Endothelial cell of umbilical vein (primary cell): ENCODE measurements around the gene CCDC185. TPM values are rescaled to one million over a fixed set of nuclear protein-coding genes. Genes with fewer than 3 reads are reported as not detected.

Source experiments
- BruUV-seq: library from RNA; stranded (reverse); fragments of 400-500 nt; replicated peaks from 2 replicates; lab custom pipeline; 2021; lab: Mats Ljungman, UMichigan
- CTCF ChIA-PET: fragments of 300-600, 350-600 bp; sonication (Branson Sonifier 250); formaldehyde crosslinking; loops from one replicate; lab custom pipeline; 2021; ENCODE audit warnings: antibody characterized with exemption, inconsistent platforms; lab: Charles Lee
- POLR2A ChIA-PET: fragments of 300-600, 350-600 bp; sonication (Branson Sonifier 250); formaldehyde crosslinking; loops from one replicate; lab custom pipeline; 2021; ENCODE audit warnings: antibody characterized with exemption, inconsistent platforms; lab: Charles Lee
- DNase-seq: peaks from one replicate; pipeline ENCODE4 v3.0.0-alpha.2; 2011; ENCODE audit warnings: low read depth, low spot score
- FAIRE-seq: peaks from 2 replicates; lab custom pipeline; 2011; peaks lifted over from hg19 to GRCh38; lab: Jason Lieb, UNC
- H2AFZ ChIP-seq: 2 replicates; pipeline ENCODE4 v1.6.0; 2012; ENCODE audit warnings: low read depth, low read length, control low read depth, inconsistent platforms
- H3K27ac ChIP-seq: 2 replicates; pipeline ENCODE4 v1.5.1; 2011; ENCODE audit warnings: low read depth, mild to moderate bottlenecking, control low read depth, low read length, moderate library complexity; ENCODE audit not compliant: insufficient read depth
- H3K27me3 ChIP-seq, 2 experiments: 2 replicates each; pipeline versions ENCODE4 v1.6.0 to v1.6.1; 2011; ENCODE audit warnings: low read length in 2 of 2, mixed read lengths in 1 of 2; ENCODE audit not compliant: control insufficient read depth in 2 of 2, insufficient read depth in 2 of 2
- H3K36me3 ChIP-seq, 2 experiments: 2 replicates in 1 of 2; 3 replicates in 1 of 2; pipeline ENCODE4 v1.5.1; 2011; ENCODE audit warnings: low read length in 2 of 2, mild to moderate bottlenecking in 1 of 2, moderate library complexity in 1 of 2; ENCODE audit not compliant: control insufficient read depth in 2 of 2, insufficient read depth in 2 of 2; ENCODE audit errors: extremely low read depth in 1 of 2
- H3K4me1 ChIP-seq: 3 replicates; pipeline ENCODE4 v1.5.1; 2011; ENCODE audit warnings: mild to moderate bottlenecking, low read length; ENCODE audit not compliant: control insufficient read depth, insufficient read depth; ENCODE audit errors: extremely low read depth
- H3K4me2 ChIP-seq: 2 replicates; pipeline ENCODE4 v1.6.1; 2011; ENCODE audit warnings: low read length, control low read depth, mixed read lengths; ENCODE audit not compliant: insufficient read depth
- H3K4me3 ChIP-seq, 3 experiments: fragments of 200-600 bp in 1 of 3; sonication (generic), shearing (Covaris generic) in 1 of 3; replicated peaks in 1 of 3; 2 replicates each; pipeline ENCODE4 v1.5.1; 2011 to 2016; ENCODE audit warnings: control low read depth in 3 of 3, low read length in 3 of 3, mild to moderate bottlenecking in 2 of 3, inconsistent platforms in 1 of 3, low read depth in 1 of 3, moderate library complexity in 1 of 3; ENCODE audit not compliant: insufficient read depth in 1 of 3
- H3K79me2 ChIP-seq: 2 replicates; pipeline ENCODE4 v1.6.0; 2012; ENCODE audit warnings: low read length, inconsistent platforms; ENCODE audit not compliant: control insufficient read depth, insufficient read depth
- H3K9ac ChIP-seq: replicated peaks from 2 replicates; pipeline ENCODE3; 2011; ENCODE audit warnings: low read length, control low read depth; ENCODE audit not compliant: insufficient read depth; ENCODE audit errors: extremely low read depth
- H3K9me1 ChIP-seq: replicated peaks from 3 replicates; pipeline ENCODE4 v1.6.0; 2011; ENCODE audit warnings: mild to moderate bottlenecking, low read length; ENCODE audit not compliant: control insufficient read depth, insufficient read depth; ENCODE audit errors: extremely low read depth
- H3K9me3 ChIP-seq: replicated peaks from 2 replicates; pipeline ENCODE4 v1.5.1; 2012; ENCODE audit warnings: low read length, inconsistent platforms; ENCODE audit not compliant: control insufficient read depth, insufficient read depth
- H4K20me1 ChIP-seq: replicated peaks from 2 replicates; pipeline ENCODE3; 2011; ENCODE audit warnings: mild to moderate bottlenecking, low read length; ENCODE audit not compliant: control insufficient read depth, insufficient read depth; ENCODE audit errors: extremely low read depth
- JUN ChIP-seq: IDR thresholded peaks from 2 replicates; pipeline ENCODE4 v1.6.1; 2011; ENCODE audit warnings: borderline replicate concordance, low read depth; ENCODE audit not compliant: insufficient read length, insufficient read depth
- MAX ChIP-seq: IDR thresholded peaks from 2 replicates; pipeline ENCODE4 v1.6.1; 2011; ENCODE audit not compliant: insufficient read depth, insufficient read length
- POLR2A ChIP-seq: IDR thresholded peaks from 2 replicates; pipeline ENCODE4 v1.6.1; 2012; ENCODE audit warnings: low read depth, mild to moderate bottlenecking, control low read depth, low read length
- dilution Hi-C: fragments of 300-500 bp; cut with MboI; formaldehyde crosslinking; loops from one replicate; pipeline ENCODE4 v1.15.0; 2019; ENCODE audit warnings: low sequenced_read_pairs; ENCODE audit not compliant: extremely low pct_ligation_motif_present
- intact Hi-C: fragments of 100-400 bp; cut with micrococcal nuclease; formaldehyde crosslinking; loops from one replicate; pipeline ENCODE4 v1.10.0; 2022
- polyA plus RNA-seq, 4 experiments: library from polyadenylated mRNA; depleted of rRNA in 3 of 4; stranded (reverse) in 3 of 4; unstranded in 1 of 4; fragments of >200 nt; gene quantifications; 2 replicates each; pipeline versions ENCODE4 v1.2.1 to v1.2.3, GENCODE V29; 2011 to 2012; ENCODE audit warnings: missing spikeins in 1 of 4
- total RNA-seq: library from RNA; stranded (reverse); gene quantifications from 2 replicates; pipeline ENCODE4 v1.2.3, GENCODE V29; 2021

Gene CCDC185
- total and polyA plus RNA-seq, 2 donors (not counting 3 experiments of a cell fraction or from before 2014, with no cell fraction given) = not detected

DNA sequence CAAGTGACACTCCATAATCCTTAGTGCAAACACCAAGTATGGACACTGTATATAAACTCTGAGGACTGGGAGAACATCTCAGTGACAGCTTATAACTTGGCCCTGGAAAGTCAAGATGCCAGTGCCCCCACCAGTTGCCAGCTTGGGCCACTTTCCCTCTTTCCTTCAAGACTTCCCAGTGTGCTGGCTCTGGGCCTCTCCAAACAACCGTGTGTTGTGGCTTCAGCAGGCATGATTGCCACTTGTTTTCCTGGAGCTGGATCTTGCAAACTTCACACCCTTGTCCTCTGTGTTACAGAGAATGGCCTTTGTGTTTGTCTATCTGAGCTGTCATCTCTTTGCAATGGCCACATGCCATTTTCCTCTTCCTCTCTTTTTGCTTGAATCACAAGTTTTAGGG, 37.0 kb downstream of the CCDC185 start:
- POLR2A ChIA-PET = no interaction called here
- Histone ChIP-seq H3K79me2 (no peaks in the 10 kb centered on the region), H3K4me1 (no peaks in the 10 kb centered on the region), H3K9ac (no peak overlapping the region), H2AFZ (no peak overlapping the region), H3K27ac (no peak overlapping the region), H4K20me1 (no peaks in the 10 kb centered on the region), H3K9me1 (no peaks in the 10 kb centered on the region), H3K36me3 (no peaks in the 10 kb centered on the region), H3K9me3 (no peaks in the 10 kb centered on the region), H3K27me3 (no peaks in the 10 kb centered on the region), H3K4me2 (no peak overlapping the region), H3K4me3 (no peak overlapping the region)
- intact Hi-C loops = no loop called here
- TF ChIP-seq JUN = no peak
- CTCF ChIA-PET = no interaction called here
- FAIRE-seq = no peak
- dilution Hi-C loops = no loop called here
- BruUV-seq = no TSS peak
- DNase-seq = no peak

GRCh38 chr1:223437151-223437550, 43.9 kb downstream of the CCDC185 start:
- FAIRE-seq = no peak
- intact Hi-C loops (no loop called here), dilution Hi-C loops (no loop called here)
- Histone ChIP-seq H3K36me3 (no peaks in the 10 kb centered on the region), H3K9me3 (no peaks in the 10 kb centered on the region), H3K4me3 (no peak overlapping the region), H2AFZ (no peak overlapping the region), H3K9ac (no peak overlapping the region), H3K4me1 (no peaks in the 10 kb centered on the region), H3K79me2 (no peaks in the 10 kb centered on the region), H3K9me1 (no peaks in the 10 kb centered on the region), H3K4me2 (no peak overlapping the region), H4K20me1 (no peaks in the 10 kb centered on the region), H3K27me3 (no peaks in the 10 kb centered on the region), H3K27ac (no peak overlapping the region)
- POLR2A ChIA-PET = no interaction called here
- no peak for TF ChIP-seq MAX
- TF ChIP-seq POLR2A = no peak
- CTCF ChIA-PET = no interaction called here
- BruUV-seq = no TSS peak
- DNase-seq = no peak
